ENCODE measurements around the gene MAFG. TPM values are rescaled to one million over a fixed set of nuclear protein-coding genes. Genes with fewer than 3 reads are reported as not detected.

Gene MAFG
- total and polyA plus RNA-seq, 9 of the 15 experiments (the other 6 are each of a cell fraction or from before 2014, with no cell fraction given) = 1.1 to 58.1 (median 24.9) TPM

DNA sequence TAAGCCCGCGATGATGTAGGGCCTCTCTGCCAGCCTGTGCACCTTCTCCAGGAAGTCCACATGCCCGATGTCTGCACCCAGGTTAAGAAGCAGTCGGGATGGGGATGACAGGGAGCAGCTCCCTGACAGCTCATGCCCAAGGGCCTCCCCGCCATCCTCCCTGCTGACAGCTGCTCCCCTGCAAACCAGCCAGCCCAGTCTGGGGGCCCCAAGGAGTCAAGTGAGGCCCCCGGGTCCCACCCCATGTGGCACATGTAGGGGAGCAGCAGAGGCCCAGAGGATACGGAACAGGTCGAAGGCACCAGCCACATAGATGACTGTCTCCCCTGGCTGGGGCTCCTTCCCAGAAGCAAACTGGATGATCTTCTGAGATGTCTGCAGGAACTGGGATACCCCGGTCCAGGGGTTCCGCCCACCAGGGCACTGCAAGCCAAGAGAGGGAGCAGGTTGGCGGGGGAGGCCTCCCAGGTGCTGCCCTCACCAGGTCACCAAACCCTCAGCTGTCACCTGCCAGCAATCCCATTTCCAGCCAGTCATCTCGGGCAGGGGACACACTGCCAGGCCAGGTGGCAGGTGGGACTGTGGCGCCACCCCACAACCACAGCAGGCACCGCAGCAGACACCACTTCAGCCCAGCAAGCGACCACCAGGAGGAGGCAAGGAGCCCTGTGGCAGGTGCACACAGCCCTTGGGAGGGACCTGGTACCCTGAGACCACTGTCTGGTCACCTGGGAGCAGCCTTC lies 20.9 kb downstream of the MAFG start:
- H3K36me3 ChIP-seq (ENCODE audit: control insufficient read depth, insufficient read depth, low read length) = peaks cover 68% of the 10 kb centered on the region; the same call in 2 of the 3 replicates
- 94% methylated on average over 13 of the region's 15 CpGs for WGBS (ENCODE audit: insufficient coverage, low coverage, missing lambda C conversion rate)

More for the DNA sequence above, 20.9 kb downstream of the MAFG start:
- Histone ChIP-seq H3K27me3 (ENCODE audit: control insufficient read depth in 2 of 2, insufficient read depth in 2 of 2, low read length in 2 of 2) (no peaks in the 10 kb centered on the region), H3K4me3 (no peak overlapping the region), H2AFZ (ENCODE audit: low read depth, low read length) (no peak overlapping the region), H3K9me1 (ENCODE audit: control insufficient read depth, insufficient read depth, low read length) (peaks cover 3% of the 10 kb centered on the region), H3K4me2 (ENCODE audit: insufficient read depth, low read length) (no peak overlapping the region), H3K9me3 (replicated peaks; ENCODE audit: control insufficient read depth, insufficient read depth, low read depth, low read length) (no peaks in the 10 kb centered on the region), H3K4me1 (replicated peaks in 1 of 2; ENCODE audit: control insufficient read depth in 2 of 2, insufficient read depth in 2 of 2, low read length in 2 of 2) (peaks cover 18 to 95% of the 10 kb centered on the region in 2 experiments), H4K20me1 (replicated peaks; ENCODE audit: control insufficient read depth, insufficient read depth, low read length) (no peaks in the 10 kb centered on the region; the same call in 1 of the 2 replicates), H3K27ac (ENCODE audit: extremely low read depth, low read depth, low read length) (no peak overlapping the region), H3K79me2 (ENCODE audit: control insufficient read depth, insufficient read depth, low read length) (peaks cover 21% of the 10 kb centered on the region), H3K9ac (ENCODE audit: insufficient read depth in 1 of 2, low read depth in 2 of 2, low read length in 2 of 2) (0 out of 4 replicates have a peak overlapping the region, but pooled peaks of 1 of the 2 experiments have one; percentile 10)
- in situ Hi-C loops (cut with MboI) = no loop called here
- intact Hi-C loops (cut with micrococcal nuclease) = no loop called here
- FAIRE-seq (no peak), DNase-seq (ENCODE audit: extremely low read depth in 1 of 4, low spot score in 3 of 4) (no peak), ATAC-seq (no peak)
- ChIA-PET CTCF (ENCODE audit: low intra/inter-chr PET ratio) (no interaction called here), POLR2A (interaction anchor here (1.3 kb wide), 1 partner anchor 14 kb away, joined by 3 read pairs; no protein-coding TSS in a partner anchor)
- BruUV-seq (replicated peaks) = no TSS peak
- peak; percentile 24 to 85 (median 58); a peak in 4 of 6 replicates for TF ChIP-seq CTCF (IDR thresholded peaks at IDR 0.05 in 2 of 3, conservative IDR thresholded peaks at IDR 0.05 in 1 of 3; ENCODE audit: insufficient read depth in 2 of 3, low read depth in 1 of 3, low read length in 3 of 3)
- TF ChIP-seq RBFOX2 (IDR thresholded peaks at IDR 0.05; ENCODE audit: low read depth, low read length) = peak; percentile 7; the same call in 1 of the 2 replicates
- no peak for TF ChIP-seq SRSF7 (optimal IDR thresholded peaks at IDR 0.05; ENCODE audit: low read depth, low read length)
